ENCODE measurements around the gene ANLN. TPM values are rescaled to one million over a fixed set of nuclear protein-coding genes. Genes with fewer than 3 reads are reported as not detected.
A peak's percentile ranks its signal among the peaks of the same experiment; 100 is the strongest.

ANLN gene
- total and polyA plus RNA-seq, 9 of the 15 experiments (the other 6 are each of a cell fraction or from before 2014, with no cell fraction given): 18.1 to 66.2 (median 38.7) TPM

- TF ChIP-seq GMEB1 (CRISPR knock-in tag; IDR thresholded peaks at IDR 0.05): peak; percentile 84
- TF ChIP-seq FOXM1 (IDR thresholded peaks at IDR 0.05; ENCODE audit: low read depth): no peak
- TF ChIP-seq FOXM1 (CRISPR knock-in tag; IDR thresholded peaks at IDR 0.05; ENCODE audit: low read depth): no peak
- TF ChIP-seq HDGF (IDR thresholded peaks at IDR 0.05): no peak
- no peak for TF ChIP-seq ZNF23 (CRISPR knock-in tag; IDR thresholded peaks at IDR 0.05)
- TF ChIP-seq HNRNPK (IDR thresholded peaks at IDR 0.05; ENCODE audit: low read depth, low read length, poor library complexity, severe bottlenecking): no peak
- no peak for TF ChIP-seq FOSL1 (tag; conservative IDR thresholded peaks at IDR 0.05)
- no peak for TF ChIP-seq TAF15 (IDR thresholded peaks at IDR 0.05; ENCODE audit: low read depth, low read length)
- no peak for TF ChIP-seq CGGBP1 (CRISPR knock-in tag; IDR thresholded peaks at IDR 0.05)
- no peak for TF ChIP-seq ZNF639 (CRISPR knock-in tag; conservative IDR thresholded peaks at IDR 0.05 in 1 of 2, IDR thresholded peaks at IDR 0.05 in 1 of 2)
- TF ChIP-seq ZNF740 (CRISPR knock-in tag; IDR thresholded peaks at IDR 0.05): no peak
- TF ChIP-seq ZNF740 (tag; IDR thresholded peaks at IDR 0.05): no peak
- TF ChIP-seq EP300 (IDR thresholded peaks at IDR 0.05; ENCODE audit: low read length): no peak
- peak; percentile 61 for TF ChIP-seq RBM22 (IDR thresholded peaks at IDR 0.05; ENCODE audit: low read depth, low read length, poor library complexity, severe bottlenecking)
- TF ChIP-seq ZNF449 (CRISPR knock-in tag; IDR thresholded peaks at IDR 0.05): no peak
- no peak for TF ChIP-seq NR3C1 (CRISPR knock-in tag; IDR thresholded peaks at IDR 0.05)
Measured at GRCh38 chr7:36366718-36367560, 22.7 kb upstream of the ANLN start (continued).
